Kasumi-1 (cell line): ENCODE measurements around the gene LRRC3B.

ENCODE experiments used
- DNase-seq, 2 experiments: peaks; one replicate each; lab custom pipeline; 2025; lab: John Stamatoyannopoulos, UW

The LRRC3B gene

DNA sequence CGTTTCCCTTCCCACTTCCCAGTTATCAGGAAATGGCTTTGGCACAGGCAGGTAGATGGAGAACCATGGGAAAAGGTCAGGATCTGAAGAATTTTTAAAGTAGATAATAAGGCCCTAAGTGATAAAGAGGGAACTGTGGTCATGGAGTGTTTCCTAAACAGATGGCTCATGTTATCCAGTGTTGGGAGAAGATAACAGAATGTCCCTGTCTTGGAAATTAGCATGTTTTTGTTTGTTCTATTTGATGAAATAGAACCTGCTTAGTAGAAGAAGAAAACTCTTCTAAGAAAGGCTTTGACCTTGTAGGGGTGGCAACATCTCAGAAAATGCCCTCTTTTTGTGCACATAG, 8.8 kb downstream of the LRRC3B start:
- no peak for DNase-seq

DNA sequence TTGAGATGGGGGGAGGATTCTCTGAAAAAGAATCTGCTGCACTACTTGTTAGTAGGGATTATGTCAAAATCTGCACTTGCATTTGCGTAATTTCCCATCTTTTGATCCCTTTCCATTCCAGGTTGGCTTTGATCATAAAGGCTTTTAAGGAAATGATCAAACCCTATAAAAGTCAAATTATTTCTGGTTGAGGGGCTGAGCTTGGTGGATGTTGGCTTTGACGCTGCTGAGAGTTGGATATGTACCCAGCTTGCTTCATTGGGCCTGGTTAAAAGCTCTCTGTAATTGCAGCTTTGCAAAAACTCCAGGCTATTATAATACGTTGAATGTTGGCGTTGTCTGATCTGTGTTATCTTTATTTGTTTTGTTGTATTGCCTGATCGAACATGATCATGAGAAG, 12.0 kb downstream of the LRRC3B start:
- no peak for DNase-seq

DNA sequence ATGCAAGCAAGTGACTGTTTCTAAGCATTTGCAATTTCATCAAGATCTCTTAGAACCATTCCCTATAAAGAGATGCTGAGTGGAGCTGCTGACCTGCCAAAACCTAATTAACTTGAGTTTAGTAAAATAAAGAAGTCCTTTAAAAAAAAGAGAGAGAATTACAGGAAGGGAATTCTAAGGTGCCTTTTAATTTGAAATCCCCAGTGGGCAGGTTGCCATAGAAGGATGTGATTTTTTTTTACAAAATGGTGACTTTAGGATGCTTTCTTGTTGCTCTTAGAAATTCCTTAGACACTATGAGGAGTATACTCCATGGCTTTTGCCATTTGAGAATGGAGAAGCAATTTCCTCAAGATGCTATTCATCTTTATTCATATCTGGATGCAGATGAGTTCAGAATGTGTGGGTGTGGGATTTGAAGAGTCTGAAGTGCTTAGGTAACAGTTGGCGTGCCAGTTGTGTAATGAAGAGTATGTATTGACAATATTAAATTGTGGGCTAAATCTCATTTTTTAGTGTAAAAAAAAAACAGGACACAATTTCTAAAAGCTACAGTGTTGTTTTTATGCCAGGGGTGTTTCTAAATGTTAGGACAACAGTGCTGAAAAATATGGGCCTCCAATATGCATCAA, 13.6 kb downstream of the LRRC3B start:
- DNase-seq: no peak

DNA sequence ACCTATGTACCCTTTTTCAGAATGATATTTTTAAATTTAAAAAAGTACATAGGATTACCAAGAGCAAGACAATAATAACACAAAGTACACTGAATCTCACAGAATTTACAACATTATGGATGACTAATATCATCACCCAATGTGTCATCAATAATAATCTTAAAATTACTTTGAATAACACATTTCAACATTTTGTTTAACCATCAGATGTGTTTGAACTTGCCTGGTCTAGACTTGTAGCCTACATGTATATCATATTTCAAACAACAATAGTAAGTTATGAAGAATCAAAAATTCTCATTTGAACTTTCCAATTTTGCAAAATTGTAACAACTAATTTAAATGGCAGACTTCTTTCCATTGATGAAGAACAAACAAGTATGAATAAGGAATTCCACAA, 15.1 kb downstream of the LRRC3B start:
- DNase-seq: no peak

DNA sequence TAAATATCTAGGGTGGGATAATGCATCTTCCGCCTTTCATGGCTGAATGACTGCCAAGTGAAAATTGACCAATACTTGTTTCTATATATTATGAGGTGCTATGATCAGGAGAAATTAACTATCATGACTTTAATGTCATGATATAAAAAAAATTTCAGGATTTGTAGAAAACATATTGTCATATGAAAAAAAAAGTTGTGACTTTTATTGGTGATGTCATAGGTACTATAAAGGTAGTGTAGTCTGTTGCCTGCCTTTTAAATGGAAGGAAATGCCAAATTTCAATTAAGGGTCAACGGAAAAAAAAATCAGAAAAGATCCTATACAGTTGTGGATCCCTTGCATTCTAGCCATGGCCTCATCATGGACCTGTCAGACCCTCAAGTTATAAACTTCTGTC, 15.5 kb downstream of the LRRC3B start:
- no peak for DNase-seq

DNA sequence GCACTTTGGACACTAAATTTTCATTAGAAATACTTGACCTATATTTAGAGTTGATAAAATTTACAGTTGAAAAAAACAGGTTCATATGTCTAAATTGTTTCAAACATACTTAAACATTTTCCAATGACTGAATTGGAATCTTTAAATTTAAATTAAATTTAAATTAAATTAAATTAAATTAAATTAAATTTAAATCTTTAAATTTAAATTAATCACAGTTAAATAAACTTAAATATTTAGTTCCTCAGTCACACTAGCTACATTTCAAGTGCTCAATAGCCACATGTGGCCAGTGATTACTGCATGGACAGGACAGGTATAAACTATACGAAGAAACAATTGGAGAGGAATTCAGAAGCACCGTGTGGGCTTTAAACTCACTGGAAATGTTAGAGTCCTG, 16.8 kb downstream of the LRRC3B start:
- no peak for DNase-seq

DNA sequence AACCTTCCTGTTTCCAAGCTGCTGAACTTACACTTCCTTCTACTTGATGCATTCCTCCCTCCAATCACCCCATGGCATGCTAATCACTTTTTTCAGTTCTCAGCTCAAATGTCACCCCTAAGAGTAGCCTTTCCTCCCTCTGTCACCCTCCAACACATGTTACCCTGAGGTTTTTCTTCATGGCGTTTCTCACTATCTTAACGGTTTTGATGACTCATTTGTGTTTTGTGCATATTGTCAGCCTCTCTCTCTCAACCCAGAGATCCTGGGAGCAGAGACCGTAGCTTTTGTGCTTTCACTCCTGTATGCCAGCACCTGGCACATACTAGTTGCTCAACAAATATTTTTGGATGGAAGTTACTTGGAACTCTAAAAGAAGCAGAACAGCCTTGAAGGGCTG, 24.5 kb downstream of the LRRC3B start:
- DNase-seq: no peak

DNA sequence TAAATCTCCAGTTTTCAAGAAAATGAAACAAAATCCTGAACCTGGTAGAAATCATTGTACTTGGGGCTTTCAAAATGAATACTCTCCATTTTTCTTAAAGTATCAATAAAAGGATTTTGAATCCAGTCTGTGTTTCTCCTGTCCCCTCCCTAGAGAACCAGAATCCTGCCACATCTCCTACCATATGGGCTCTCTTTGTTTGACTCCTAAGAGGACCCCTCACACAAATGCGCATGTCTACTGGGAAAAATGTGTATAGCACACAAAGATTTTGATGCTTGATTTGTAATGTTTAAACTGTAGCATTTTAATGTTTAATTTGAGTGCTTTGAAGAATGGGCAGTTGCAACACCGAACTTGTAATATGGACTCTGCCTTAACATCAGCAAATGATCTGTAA, 25.9 kb downstream of the LRRC3B start:
- DNase-seq: no peak

DNA sequence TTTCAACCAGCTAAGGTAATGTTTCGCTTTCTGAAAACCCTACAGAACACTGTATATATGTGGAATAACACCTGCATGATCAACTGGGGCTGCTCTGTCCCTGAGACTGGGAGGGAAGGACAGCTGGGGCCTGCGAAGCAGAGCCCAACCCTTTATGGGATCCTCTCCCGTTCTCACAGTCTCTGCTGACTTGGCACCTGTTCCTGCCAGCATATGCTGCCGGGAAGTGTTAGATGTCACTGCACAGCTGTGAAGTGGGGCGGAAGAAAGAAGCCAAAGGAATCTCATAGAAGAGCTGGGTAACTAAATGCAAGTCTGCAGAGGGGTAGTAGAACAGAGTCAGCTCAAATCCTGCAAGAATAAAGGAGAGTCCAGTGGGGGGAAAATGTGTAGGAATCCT, 29.6 kb downstream of the LRRC3B start:
- no peak for DNase-seq

DNA sequence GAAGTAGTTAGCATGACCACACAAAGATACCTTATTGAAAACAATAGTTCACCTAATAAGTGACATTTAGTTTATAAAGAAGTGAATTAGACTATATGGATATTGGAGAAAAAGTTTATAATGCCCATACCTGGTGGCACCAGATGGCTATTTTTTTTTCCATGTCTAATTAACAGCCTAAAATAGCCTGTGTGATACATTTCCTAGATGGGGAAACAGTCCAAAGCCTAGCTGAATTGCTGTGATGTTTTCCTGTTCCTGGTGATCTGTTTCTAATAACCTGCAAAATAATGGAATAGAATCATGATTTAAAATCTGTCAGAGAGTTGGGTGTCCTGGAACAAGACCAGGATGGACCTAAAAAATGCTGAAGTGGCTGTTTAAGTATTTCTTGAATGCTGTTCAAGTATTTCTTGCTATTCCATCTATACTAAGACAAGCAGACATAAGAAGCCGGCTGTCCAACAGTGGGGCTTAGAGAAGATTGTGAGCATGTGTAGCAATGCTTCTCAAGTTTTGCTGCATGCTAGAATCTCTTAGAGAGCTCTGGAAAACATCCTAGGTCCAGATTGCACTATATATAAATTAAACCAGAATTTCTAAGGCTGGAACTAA, 31.3 kb downstream of the LRRC3B start:
- DNase-seq: no peak

DNA sequence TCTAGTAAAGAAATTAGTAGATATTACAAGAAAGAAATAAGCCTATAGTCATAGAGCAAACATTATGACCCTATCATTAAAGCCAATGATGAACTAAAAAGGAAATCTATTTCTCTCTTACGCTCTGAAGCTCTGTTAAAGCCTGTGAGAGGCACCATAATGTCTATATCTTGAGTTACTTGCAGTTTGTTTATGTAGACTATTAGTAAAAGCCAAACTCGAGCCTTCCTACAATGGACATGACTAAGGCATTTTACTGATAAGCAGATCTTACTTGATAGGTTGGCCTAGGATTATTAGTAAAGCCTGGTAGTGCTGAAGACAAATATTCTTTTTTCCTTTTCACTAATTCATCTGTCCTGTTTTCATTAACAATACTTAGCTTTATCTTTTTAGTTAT, 32.7 kb downstream of the LRRC3B start:
- DNase-seq: no peak

DNA sequence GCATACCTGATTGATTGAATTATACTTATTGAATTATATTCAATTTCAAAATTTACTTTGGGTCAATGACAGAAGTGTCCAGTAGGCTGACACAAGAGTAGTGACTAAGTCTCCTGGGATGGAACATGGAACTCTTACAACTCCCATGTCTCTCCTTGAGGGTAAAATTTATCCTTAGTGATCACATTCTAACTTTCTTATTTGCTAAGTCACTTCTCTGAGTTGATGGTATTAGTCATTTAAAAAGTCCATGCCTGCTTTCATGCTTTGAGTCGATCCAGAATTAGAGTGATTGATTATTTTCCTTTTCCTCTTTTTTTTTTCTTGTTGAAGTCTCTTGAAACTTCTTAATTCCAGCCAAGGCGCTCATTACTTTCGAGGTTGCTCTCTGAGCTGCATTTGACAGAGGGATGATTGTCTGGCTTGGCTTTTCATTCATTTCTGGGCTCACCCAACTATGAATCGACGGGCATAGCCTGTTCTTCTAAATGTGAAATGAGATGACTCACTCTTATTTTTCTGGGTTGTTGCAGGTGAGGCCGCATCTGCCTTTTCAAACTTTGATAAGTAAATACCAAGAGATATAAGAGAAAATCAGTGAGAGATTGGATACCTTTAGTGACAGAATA, 34.9 kb downstream of the LRRC3B start:
- DNase-seq: no peak

DNA sequence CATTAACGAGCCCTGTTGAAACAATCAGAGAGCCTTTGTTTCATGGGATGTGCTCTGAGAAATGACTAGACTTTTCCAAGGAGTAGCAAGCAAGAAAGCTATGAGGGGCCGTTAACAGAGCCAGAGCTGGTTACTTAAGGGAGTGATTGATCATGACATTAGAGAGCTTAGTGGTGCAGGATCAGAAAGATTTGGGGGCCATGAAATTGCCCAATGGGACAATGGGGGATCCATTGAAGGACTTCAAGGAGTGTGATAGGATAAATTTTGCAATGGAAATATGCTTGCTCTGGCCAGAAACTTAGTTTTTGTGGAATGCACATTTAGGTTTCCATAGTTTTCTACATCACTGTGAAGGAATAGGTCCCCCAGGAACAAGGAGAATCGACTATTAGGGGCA, 45.6 kb downstream of the LRRC3B start:
- DNase-seq: no peak

DNA sequence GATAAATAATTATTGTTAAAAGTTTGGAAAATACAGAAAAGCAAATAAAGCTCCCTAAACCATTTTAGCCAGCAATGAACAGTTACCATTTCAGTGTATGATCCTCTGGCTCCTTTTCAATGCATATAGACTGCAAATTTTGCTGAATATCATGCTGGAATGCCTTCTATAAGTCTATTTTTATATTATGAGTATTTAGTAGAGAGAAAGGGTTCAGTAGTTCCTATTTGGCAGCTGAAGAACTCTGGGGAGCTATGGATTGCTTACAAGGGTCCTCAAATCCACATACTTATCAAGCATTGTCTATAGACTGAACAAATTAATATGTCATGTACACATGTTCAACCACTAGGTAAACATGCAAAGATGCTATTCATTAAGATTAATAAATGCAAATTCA, 46.1 kb downstream of the LRRC3B start:
- DNase-seq: no peak

DNA sequence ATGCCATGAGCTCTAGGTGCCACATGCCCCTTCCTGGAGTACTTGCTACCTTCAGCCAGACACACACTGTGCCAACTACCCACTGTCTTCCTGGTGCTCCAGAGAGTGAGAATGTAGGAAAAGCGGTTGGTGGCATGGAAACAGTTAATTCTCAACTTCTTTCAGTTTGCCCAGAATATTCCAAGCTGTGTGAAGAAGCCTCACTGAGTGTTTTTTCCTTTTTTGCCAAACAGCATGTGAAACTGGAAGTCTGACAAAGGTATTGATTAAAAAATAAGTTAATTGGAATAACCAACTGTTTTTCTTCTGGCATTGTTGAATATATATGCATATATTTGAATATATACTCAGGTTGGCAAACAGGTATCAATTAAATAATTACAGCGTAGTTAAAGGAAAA, 52.8 kb downstream of the LRRC3B start:
- DNase-seq: no peak

DNA sequence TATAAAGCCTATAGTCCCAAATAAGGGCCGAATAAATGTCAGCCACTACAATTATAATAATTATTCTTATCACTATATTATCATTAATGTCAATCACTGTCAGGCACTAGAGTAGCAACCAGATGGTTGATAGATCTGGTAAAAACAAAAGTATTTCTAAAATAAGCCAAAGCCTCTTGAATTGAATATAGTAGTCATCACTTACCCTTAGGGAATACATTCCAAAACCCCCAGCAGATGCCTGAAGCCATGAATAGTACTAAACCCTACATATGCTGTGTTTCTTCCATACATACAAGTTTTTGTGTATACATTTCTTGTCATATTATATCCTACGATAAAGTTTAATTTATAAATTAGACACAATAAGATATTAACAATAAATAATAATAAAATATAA, 59.1 kb downstream of the LRRC3B start:
- DNase-seq: no peak

DNA sequence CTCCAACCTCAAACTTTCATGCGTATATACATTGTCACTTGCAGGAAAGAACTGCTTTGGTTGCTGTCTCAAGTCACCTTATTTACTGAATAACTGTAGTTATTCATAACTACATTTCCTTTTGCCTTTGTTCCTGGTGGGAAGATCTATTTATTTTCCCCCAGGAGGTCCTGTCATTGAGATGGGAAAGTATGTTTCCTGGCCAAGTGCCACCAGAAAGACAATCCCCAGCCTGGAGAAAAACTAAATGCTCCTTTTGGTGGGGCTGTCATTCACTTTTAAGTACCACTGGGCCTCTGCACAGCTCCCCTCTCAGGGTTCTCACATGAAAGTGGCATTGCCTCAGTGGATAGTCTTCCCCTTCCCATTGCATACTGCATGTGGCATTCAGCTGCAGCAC, 59.8 kb downstream of the LRRC3B start:
- no peak for DNase-seq

DNA sequence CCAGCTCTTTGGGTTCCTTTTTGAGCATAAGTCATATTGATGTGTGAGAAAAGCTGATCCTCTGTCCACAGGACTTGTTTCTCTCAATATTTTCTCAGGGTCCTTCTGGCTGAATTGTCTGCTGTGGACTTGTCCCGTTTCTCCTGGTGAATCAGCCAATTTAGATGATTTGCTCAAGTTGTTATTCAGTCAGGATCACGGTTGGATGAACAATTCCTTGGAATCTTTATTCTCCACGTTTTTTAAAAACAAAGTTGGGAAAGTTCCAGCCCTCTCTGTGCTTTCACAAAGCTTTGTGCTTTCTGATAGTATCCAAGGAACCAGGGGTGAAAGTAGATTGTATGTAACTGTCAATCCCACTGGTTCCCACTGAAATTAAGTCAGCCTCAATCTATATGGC, 61.3 kb downstream of the LRRC3B start:
- DNase-seq: no peak

DNA sequence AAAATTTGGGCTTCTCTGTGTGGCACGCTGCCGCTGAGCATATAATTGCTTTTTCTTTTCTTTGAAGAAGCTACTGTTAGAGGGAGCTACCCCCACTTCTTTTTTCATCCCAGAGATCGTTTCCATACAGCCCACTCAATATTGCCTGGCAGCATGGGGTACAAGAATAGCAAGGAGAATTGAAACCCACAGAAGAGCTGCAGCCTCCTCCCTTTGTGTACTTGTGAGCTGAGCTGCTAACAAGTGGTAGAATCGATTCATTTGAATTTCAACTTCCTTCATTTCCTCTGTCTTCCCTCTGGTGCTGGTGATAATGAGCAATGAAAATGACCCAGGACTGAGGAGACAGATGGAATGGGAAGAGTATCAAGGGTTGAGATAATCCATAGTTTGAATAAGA, 64.9 kb downstream of the LRRC3B start:
- no peak for DNase-seq

DNA sequence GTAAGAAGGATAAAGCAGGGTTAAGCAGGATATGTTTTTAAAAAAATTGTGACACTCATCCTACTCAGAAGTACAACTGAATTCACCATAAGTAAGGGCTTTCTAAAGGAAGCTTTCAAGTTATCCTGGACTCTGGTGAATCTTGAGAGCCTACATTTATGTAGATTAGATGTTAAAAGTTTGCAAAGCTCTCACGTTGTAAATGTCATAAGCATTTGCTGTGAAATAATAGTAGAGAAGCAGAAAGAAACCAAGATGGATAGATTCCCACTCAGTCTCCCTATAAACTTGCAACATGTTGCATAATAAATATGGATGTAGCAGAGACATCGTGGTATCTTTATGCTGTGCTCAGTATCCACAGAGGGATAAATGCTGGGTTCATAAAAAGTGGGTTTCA, 77.0 kb downstream of the LRRC3B start:
- no peak for DNase-seq

DNA sequence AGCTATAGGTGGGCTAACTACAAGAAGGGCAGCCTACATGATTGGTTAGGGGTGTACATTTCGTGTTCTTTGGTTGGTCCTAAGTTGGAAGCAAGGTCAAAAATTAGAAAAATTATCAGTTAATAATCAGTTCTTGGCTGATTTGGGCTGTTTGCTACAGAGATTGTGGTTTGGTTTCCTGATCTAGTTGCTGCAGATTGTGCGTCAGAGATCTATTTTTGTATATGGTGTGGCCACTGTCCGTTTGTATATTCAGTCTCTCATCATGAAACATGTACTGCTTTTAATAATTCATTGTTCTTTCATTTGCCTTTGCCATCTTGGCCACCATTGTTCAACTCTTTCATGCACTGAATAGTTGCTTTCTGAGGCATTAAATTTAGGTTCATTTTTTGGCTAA, 80.9 kb downstream of the LRRC3B start:
- no peak for DNase-seq

DNA sequence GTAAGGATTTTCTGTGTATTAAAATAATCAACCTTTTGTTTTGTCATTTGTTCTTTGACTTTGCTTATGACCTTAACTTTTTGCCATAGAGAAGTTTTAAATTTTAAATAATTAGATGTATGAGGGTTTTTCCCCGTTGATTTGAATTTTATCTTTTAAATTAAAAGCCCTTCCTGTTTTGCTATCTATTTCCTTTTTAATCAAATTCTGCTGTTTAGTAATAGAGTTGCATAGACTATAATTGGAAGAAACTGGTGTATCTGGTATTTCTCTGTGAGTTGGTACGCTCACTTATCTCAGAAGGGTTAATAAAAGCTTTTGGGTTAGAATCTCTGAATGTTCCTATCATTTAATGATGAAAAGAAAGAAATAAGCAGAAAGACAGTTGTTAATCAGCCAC, 82.2 kb downstream of the LRRC3B start:
- no peak for DNase-seq

DNA sequence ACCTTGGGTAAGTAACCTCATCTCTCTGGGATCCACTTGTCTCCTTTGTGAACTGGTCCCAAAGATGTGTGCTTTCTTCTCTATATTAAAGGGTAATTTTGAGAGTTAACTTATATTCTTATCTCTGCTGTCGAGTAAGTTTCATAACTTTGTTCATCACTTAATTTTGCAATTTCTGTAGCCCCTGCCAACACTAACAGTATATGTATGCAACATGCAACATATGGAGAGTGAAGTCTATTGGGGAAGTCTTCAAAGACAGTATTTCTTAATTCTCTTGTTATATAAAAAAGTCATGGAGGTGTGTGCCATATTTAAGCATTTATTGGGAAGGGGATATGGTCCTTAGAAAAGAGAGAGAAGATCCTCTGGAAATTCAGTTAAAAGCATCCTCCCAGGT, 85.9 kb downstream of the LRRC3B start:
- no peak for DNase-seq
